ENCODE measurements around the gene TMCC3. TPM values are rescaled to one million over a fixed set of nuclear protein-coding genes. Genes with fewer than 3 reads are reported as not detected.

TMCC3 gene
- total and polyA plus RNA-seq, 9 of the 15 experiments (the other 6 are each of a cell fraction or from before 2014, with no cell fraction given), result not detected

GRCh38 chr12:94585626-94586025 is 64.7 kb downstream of the TMCC3 start:
- H3K79me2 ChIP-seq (ENCODE audit: control insufficient read depth, insufficient read depth, low read length), result no peaks in the 10 kb centered on the region
- ATAC-seq (no peak), FAIRE-seq (no peak), DNase-seq (ENCODE audit: extremely low read depth in 1 of 4, low spot score in 3 of 4) (no peak)
- H3K36me3 ChIP-seq (ENCODE audit: control insufficient read depth, insufficient read depth, low read length), result no peaks in the 10 kb centered on the region
- no peaks in the 10 kb centered on the region for H3K9me1 ChIP-seq (ENCODE audit: control insufficient read depth, insufficient read depth, low read length)
- H3K27me3 ChIP-seq (ENCODE audit: control insufficient read depth in 2 of 2, insufficient read depth in 2 of 2, low read length in 2 of 2), result peaks cover 11 to 34% of the 10 kb centered on the region in 2 experiments; a peak in 3 of 5 replicates
- in situ Hi-C loops (cut with MboI), result no loop called here
- H3K27ac ChIP-seq (ENCODE audit: extremely low read depth, low read depth, low read length), result no peak overlapping the region
- no TSS peak for BruUV-seq (replicated peaks)
- no peaks in the 10 kb centered on the region for H3K9me3 ChIP-seq (replicated peaks; ENCODE audit: control insufficient read depth, insufficient read depth, low read depth, low read length)
- POLR2A ChIA-PET, result interaction anchor here (0.7 kb wide), 1 partner anchor 367 kb away, joined by 3 read pairs; no protein-coding TSS in a partner anchor
- H3K9ac ChIP-seq (ENCODE audit: insufficient read depth in 1 of 2, low read depth in 2 of 2, low read length in 2 of 2), result no peak overlapping the region
- 0% methylated on average over 3 of the region's 3 CpGs for WGBS (ENCODE audit: insufficient coverage, low coverage, missing lambda C conversion rate)
- intact Hi-C loops (cut with micrococcal nuclease), result no loop called here
- no peak overlapping the region for H3K4me2 ChIP-seq (ENCODE audit: insufficient read depth, low read length)
- H3K4me1 ChIP-seq (replicated peaks in 1 of 2; ENCODE audit: control insufficient read depth in 2 of 2, insufficient read depth in 2 of 2, low read length in 2 of 2), result no peaks in the 10 kb centered on the region
- CTCF ChIA-PET (ENCODE audit: low intra/inter-chr PET ratio), result no interaction called here
- no peak overlapping the region for H3K4me3 ChIP-seq
- no peak overlapping the region for H2AFZ ChIP-seq (ENCODE audit: low read depth, low read length)
- H4K20me1 ChIP-seq (replicated peaks; ENCODE audit: control insufficient read depth, insufficient read depth, low read length), result no peaks in the 10 kb centered on the region
- no peak for TF ChIP-seq CHAMP1 (IDR thresholded peaks at IDR 0.05)
- no peak for TF ChIP-seq FOXK1 (CRISPR knock-in tag; IDR thresholded peaks at IDR 0.05; ENCODE audit: borderline replicate concordance)
- TF ChIP-seq RFX5 (IDR thresholded peaks at IDR 0.05; ENCODE audit: low read depth, low read length), result no peak
- no peak for TF ChIP-seq GTF2B (IDR thresholded peaks at IDR 0.05; ENCODE audit: extremely low read depth, insufficient read length)
- no peak for TF ChIP-seq ZC3H4 (CRISPR knock-in tag; IDR thresholded peaks at IDR 0.05; ENCODE audit: borderline replicate concordance)
- TF ChIP-seq, protein P1, sequence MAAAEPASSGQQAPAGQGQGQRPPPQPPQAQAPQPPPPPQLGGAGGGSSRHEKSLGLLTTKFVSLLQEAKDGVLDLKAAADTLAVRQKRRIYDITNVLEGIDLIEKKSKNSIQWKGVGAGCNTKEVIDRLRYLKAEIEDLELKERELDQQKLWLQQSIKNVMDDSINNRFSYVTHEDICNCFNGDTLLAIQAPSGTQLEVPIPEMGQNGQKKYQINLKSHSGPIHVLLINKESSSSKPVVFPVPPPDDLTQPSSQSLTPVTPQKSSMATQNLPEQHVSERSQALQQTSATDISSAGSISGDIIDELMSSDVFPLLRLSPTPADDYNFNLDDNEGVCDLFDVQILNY (CRISPR knock-in tag; IDR thresholded peaks at IDR 0.05), result no peak
- no peak for TF ChIP-seq CEBPG (CRISPR knock-in tag; IDR thresholded peaks at IDR 0.05)
- TF ChIP-seq CEBPG (tag; conservative IDR thresholded peaks at IDR 0.05 in 1 of 2, IDR thresholded peaks at IDR 0.05 in 1 of 2), result no peak
- TF ChIP-seq BHLHE40 (IDR thresholded peaks at IDR 0.05; ENCODE audit: low read length), result no peak
- TF ChIP-seq, protein P2, sequence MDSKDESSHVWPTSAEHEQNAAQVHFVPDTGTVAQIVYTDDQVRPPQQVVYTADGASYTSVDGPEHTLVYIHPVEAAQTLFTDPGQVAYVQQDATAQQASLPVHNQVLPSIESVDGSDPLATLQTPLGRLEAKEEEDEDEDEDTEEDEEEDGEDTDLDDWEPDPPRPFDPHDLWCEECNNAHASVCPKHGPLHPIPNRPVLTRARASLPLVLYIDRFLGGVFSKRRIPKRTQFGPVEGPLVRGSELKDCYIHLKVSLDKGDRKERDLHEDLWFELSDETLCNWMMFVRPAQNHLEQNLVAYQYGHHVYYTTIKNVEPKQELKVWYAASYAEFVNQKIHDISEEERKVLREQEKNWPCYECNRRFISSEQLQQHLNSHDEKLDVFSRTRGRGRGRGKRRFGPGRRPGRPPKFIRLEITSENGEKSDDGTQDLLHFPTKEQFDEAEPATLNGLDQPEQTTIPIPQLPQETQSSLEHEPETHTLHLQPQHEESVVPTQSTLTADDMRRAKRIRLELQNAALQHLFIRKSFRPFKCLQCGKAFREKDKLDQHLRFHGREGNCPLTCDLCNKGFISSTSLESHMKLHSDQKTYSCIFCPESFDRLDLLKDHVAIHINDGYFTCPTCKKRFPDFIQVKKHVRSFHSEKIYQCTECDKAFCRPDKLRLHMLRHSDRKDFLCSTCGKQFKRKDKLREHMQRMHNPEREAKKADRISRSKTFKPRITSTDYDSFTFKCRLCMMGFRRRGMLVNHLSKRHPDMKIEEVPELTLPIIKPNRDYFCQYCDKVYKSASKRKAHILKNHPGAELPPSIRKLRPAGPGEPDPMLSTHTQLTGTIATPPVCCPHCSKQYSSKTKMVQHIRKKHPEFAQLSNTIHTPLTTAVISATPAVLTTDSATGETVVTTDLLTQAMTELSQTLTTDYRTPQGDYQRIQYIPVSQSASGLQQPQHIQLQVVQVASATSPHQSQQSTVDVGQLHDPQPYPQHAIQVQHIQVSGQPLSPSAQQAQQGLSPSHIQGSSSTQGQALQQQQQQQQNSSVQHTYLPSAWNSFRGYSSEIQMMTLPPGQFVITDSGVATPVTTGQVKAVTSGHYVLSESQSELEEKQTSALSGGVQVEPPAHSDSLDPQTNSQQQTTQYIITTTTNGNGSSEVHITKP (IDR thresholded peaks at IDR 0.05; ENCODE audit: partially characterized antibody), result no peak
- no peak for TF ChIP-seq COPS2 (conservative IDR thresholded peaks at IDR 0.05)
- no peak for TF ChIP-seq MECOM (CRISPR knock-in tag; IDR thresholded peaks at IDR 0.05)
- TF ChIP-seq, protein P3, sequence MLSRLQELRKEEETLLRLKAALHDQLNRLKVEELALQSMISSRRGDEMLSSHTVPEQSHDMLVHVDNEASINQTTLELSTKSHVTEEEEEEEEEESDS (CRISPR knock-in tag; IDR thresholded peaks at IDR 0.05), result no peak
- no peak for TF ChIP-seq NR3C1 (CRISPR knock-in tag; IDR thresholded peaks at IDR 0.05)
- TF ChIP-seq ZNF274 (IDR thresholded peaks at IDR 0.05; ENCODE audit: borderline replicate concordance, low read depth, low read length), result no peak
- TF ChIP-seq ZNF551 (CRISPR knock-in tag; IDR thresholded peaks at IDR 0.05), result no peak

Measured in K562 (cell line).